GM21526 (cell line): ENCODE results near the gene ADD1.
"Not testable (repeated sequence)": the region's sequence is repeated elsewhere in the genome, so short reads cannot be mapped to it uniquely, and the experiment has no call there.

Experiments
- ATAC-seq: cut with Tn5 transposase; IDR thresholded peaks from one replicate; pipeline ENCODE4 v1.9.1; 2021; ENCODE audit warnings: moderate library complexity; ENCODE audit not compliant: unreplicated experiment, low FRiP score

ADD1 gene

GRCh38 chr4:2930135-2930757 lies 86.6 kb downstream of the ADD1 start:
- no peak for ATAC-seq

GRCh38 chr4:2930758-2931511 lies 87.3 kb downstream of the ADD1 start:
- ATAC-seq, result no peak

GRCh38 chr4:2931512-2932301 lies 88.1 kb downstream of the ADD1 start:
- ATAC-seq, result no peak

- no peak for ATAC-seq
These were observed 88.8 kb downstream of the ADD1 start for GRCh38 chr4:2932321-2932950.

- ATAC-seq, result no peak
These were observed 89.4 kb downstream of the ADD1 start for GRCh38 chr4:2932951-2933565.

- no peak for ATAC-seq
These were observed 90.0 kb downstream of the ADD1 start for GRCh38 chr4:2933566-2934076.

GRCh38 chr4:2934077-2934812 lies 90.6 kb downstream of the ADD1 start:
- no peak for ATAC-seq

- no peak for ATAC-seq
These were observed 91.4 kb downstream of the ADD1 start for GRCh38 chr4:2934813-2935761.

GRCh38 chr4:2935762-2936743 lies 92.4 kb downstream of the ADD1 start:
- no peak for ATAC-seq

GRCh38 chr4:2936773-2937145 lies 93.1 kb downstream of the ADD1 start:
- no peak for ATAC-seq

GRCh38 chr4:2937146-2937857 lies 93.7 kb downstream of the ADD1 start:
- no peak for ATAC-seq

- no peak for ATAC-seq
These were observed 94.3 kb downstream of the ADD1 start for GRCh38 chr4:2937986-2938385.

GRCh38 chr4:2938411-2938810 lies 94.8 kb downstream of the ADD1 start:
- ATAC-seq, result not testable (repeated sequence)

- ATAC-seq, result no peak
These were observed 95.3 kb downstream of the ADD1 start for GRCh38 chr4:2938906-2939305.

GRCh38 chr4:2939383-2940243 lies 96.0 kb downstream of the ADD1 start:
- no peak for ATAC-seq
